Tibial artery (tissue), 4 donors: ENCODE data around the gene RNF213.
A peak's percentile ranks its signal among the peaks of the same experiment; 100 is the strongest.
"Not testable (repeated sequence)": the region's sequence is repeated elsewhere in the genome, so short reads cannot be mapped to it uniquely, and the experiment has no call there.

Experiments used
- DNase-seq, 2 donors: peaks; one replicate each; pipeline ENCODE4 v3.0.0-alpha.2; 2019
- H3K27ac ChIP-seq, 2 donors: fragments of 200-600 bp; sonication (generic) in 1 of 2; 1 replicate in 1 of 2; 2 replicates in 1 of 2; pipeline ENCODE4 v1.5.1; 2018 to 2019; ENCODE audit warnings: mild to moderate bottlenecking in 1 of 2
- H3K27me3 ChIP-seq, 2 donors: fragments of 200-600 bp; sonication (generic) in 1 of 2; one replicate each; pipeline versions ENCODE4 v1.5.1 to v1.6.0; 2016 to 2019
- H3K36me3 ChIP-seq, 3 donors: fragments of 200-600 bp; sonication (generic) in 2 of 3; one replicate each; pipeline ENCODE4 v1.5.1; 2016 to 2019; ENCODE audit warnings: mild to moderate bottlenecking in 2 of 3
- H3K4me1 ChIP-seq, 4 donors: fragments of 200-600 bp; sonication (generic) in 2 of 4; 1 replicate in 3 of 4; 2 replicates in 1 of 4; pipeline ENCODE4 v1.5.1; 2016 to 2019
- H3K4me3 ChIP-seq, 2 donors: fragments of 200-600 bp; sonication (generic) in 1 of 2; 1 replicate in 1 of 2; 2 replicates in 1 of 2; pipeline ENCODE4 v1.5.1; 2018 to 2019; ENCODE audit warnings: mild to moderate bottlenecking in 2 of 2
- H3K9me3 ChIP-seq, 3 donors: fragments of 200-600 bp; sonication (generic) in 1 of 3; one replicate each; pipeline ENCODE4 v1.5.1; 2016 to 2019
- intact Hi-C: fragments of 100-400 bp; cut with DNase I; formaldehyde crosslinking; loops from one replicate; pipeline ENCODE4 v1.15.0; 2023; ENCODE audit warnings: low total_unique reads
- TF ChIP-seq, protein P1 (sequence below), 2 experiments: fragments of 200-600 bp in 1 of 2; fragments of 450-650 bp in 1 of 2; IDR thresholded peaks; one replicate each; pipeline ENCODE4 v1.5.1; 2017 to 2019; ENCODE audit warnings: antibody characterized with exemption in 2 of 2, mild to moderate bottlenecking in 1 of 2, moderate library complexity in 1 of 2

The RNF213 gene

GRCh38 chr17:80256034-80256350 is 4.7 kb upstream of the RNF213 start:
- H3K9me3 ChIP-seq = no peaks in the 10 kb centered on the region
- H3K36me3 ChIP-seq = peaks cover 3 to 30% (median 8%) of the 10 kb centered on the region in 3 donors
- no peaks in the 10 kb centered on the region for H3K27me3 ChIP-seq
- no peak overlapping the region for H3K4me3 ChIP-seq
- TF ChIP-seq, protein P1, sequence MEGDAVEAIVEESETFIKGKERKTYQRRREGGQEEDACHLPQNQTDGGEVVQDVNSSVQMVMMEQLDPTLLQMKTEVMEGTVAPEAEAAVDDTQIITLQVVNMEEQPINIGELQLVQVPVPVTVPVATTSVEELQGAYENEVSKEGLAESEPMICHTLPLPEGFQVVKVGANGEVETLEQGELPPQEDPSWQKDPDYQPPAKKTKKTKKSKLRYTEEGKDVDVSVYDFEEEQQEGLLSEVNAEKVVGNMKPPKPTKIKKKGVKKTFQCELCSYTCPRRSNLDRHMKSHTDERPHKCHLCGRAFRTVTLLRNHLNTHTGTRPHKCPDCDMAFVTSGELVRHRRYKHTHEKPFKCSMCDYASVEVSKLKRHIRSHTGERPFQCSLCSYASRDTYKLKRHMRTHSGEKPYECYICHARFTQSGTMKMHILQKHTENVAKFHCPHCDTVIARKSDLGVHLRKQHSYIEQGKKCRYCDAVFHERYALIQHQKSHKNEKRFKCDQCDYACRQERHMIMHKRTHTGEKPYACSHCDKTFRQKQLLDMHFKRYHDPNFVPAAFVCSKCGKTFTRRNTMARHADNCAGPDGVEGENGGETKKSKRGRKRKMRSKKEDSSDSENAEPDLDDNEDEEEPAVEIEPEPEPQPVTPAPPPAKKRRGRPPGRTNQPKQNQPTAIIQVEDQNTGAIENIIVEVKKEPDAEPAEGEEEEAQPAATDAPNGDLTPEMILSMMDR (IDR thresholded peaks at IDR 0.05) = no peak
- DNase-seq = peak in 1 of 2 donors; percentile 13
- intact Hi-C loops = no loop called here
- H3K27ac ChIP-seq = peak overlapping the region; percentile 39 to 58
- peaks cover 0 to 23% (median 10%) of the 10 kb centered on the region in 4 donors for H3K4me1 ChIP-seq

GRCh38 chr17:80257716-80258213 is 2.9 kb upstream of the RNF213 start:
- no peaks in the 10 kb centered on the region for H3K9me3 ChIP-seq
- no peak overlapping the region for H3K27ac ChIP-seq
- TF ChIP-seq, protein P1 (IDR thresholded peaks at IDR 0.05) = no peak
- no peak overlapping the region for H3K4me3 ChIP-seq
- H3K27me3 ChIP-seq = no peaks in the 10 kb centered on the region
- peaks cover 0 to 37% (median 24%) of the 10 kb centered on the region in 4 donors for H3K4me1 ChIP-seq
- peaks cover 0 to 12% (median 6%) of the 10 kb centered on the region in 3 donors for H3K36me3 ChIP-seq
- intact Hi-C loops = no loop called here
- DNase-seq = no peak

GRCh38 chr17:80258296-80258695 is 2.4 kb upstream of the RNF213 start:
- H3K27me3 ChIP-seq, H3K9me3 ChIP-seq, H3K27ac ChIP-seq, intact Hi-C loops, H3K36me3 ChIP-seq, H3K4me3 ChIP-seq, DNase-seq: not testable (repeated sequence)
- H3K4me1 ChIP-seq = peaks cover 0 to 42% (median 29%) of the 10 kb centered on the region in 4 donors

DNA sequence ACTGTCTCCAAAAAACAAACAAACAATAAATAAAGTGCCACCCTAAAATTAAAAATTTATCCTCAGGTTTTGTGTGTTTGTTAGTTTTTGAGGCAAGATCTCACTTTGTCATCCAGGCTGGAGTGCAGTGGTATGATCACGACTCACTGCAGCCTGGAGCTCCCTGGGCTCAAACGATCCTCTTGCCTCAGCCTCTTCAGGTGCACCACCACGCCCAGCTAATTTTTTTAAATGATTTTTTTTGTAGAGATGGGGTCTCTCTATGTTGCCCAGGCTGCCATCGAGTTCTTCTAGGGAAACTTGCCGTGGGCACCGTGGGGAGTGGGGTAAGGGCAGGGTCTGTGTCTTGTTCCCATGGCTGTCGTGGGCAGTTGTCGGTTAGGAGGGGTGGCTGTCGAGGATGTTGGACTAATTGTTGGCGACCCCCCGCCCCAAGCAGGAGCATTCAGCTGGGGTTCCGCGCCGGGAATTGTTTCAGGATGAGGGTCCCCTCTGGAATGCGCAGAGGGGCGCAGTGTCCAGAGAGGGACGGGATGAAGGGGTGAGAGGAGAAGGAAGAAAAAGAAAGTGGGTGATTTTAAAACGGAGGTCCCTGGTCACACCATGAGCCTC is 1.1 kb upstream of the RNF213 start:
- Histone ChIP-seq H3K9me3 (no peaks in the 10 kb centered on the region), H3K27ac (peak overlapping the region; percentile 85 to 91), H3K4me3 (peak overlapping the region; percentile 59 to 82), H3K4me1 (peaks cover 0 to 45% (median 39%) of the 10 kb centered on the region in 4 donors), H3K36me3 (peaks cover 0 to 2% (median 0%) of the 10 kb centered on the region in 3 donors), H3K27me3 (no peaks in the 10 kb centered on the region)
- no peak for DNase-seq
- TF ChIP-seq, protein P1 (IDR thresholded peaks at IDR 0.05) = no peak
- intact Hi-C loops = loop anchor here (5.0 kb wide), 2 partner anchors 112 to 157 kb away; partner anchors contain the start of genes EIF4A3 and GAA

DNA sequence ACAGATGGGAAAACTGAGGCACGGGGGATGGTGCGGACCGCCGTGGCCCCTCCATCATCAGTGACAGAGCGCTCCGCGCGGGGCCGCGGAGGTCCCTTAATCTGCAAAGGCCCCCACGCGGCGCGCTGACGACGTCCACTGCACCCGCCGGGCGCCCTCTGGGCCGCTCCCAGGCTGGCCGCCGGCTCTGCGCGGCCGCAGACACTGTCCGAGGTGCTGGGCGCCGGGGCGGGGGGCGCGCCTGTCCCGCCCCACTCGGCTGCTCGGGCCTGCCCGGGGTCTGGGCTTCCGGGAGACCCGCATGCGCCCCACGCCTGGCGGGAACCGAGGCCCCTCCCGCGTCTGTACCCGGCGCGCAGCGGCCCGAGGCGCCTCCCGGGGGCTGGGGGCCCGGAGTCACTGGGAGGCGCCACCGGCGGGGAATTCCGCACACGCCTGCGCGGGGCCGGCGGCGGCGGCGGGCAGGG is 550 bp upstream of the RNF213 start:
- Histone ChIP-seq H3K27me3 (no peaks in the 10 kb centered on the region), H3K27ac (peak overlapping the region; percentile 85 to 91), H3K4me3 (peak overlapping the region; percentile 59 to 82), H3K9me3 (no peaks in the 10 kb centered on the region), H3K36me3 (peaks cover 0 to 6% (median under 1%) of the 10 kb centered on the region in 3 donors), H3K4me1 (peaks cover 0 to 39% (median 37%) of the 10 kb centered on the region in 4 donors)
- peak; percentile 55 to 86 for DNase-seq
- intact Hi-C loops = loop anchor here (5.0 kb wide), 2 partner anchors 113 to 158 kb away; partner anchors contain the start of genes EIF4A3 and GAA
- TF ChIP-seq, protein P1 (IDR thresholded peaks at IDR 0.05) = no peak
